Measurements from ENCODE around the gene KIRREL3. TPM values are rescaled to one million over a fixed set of nuclear protein-coding genes. Genes with fewer than 3 reads are reported as not detected.
A peak's percentile ranks its signal among the peaks of the same experiment; 100 is the strongest.

KIRREL3 gene
- total RNA-seq, result not detected
- long read RNA-seq, partial matches to known transcripts, result 1 of 5 reads
- long read RNA-seq, other reads (novel, unspliced or antisense), result 4 of 5 reads

DNA sequence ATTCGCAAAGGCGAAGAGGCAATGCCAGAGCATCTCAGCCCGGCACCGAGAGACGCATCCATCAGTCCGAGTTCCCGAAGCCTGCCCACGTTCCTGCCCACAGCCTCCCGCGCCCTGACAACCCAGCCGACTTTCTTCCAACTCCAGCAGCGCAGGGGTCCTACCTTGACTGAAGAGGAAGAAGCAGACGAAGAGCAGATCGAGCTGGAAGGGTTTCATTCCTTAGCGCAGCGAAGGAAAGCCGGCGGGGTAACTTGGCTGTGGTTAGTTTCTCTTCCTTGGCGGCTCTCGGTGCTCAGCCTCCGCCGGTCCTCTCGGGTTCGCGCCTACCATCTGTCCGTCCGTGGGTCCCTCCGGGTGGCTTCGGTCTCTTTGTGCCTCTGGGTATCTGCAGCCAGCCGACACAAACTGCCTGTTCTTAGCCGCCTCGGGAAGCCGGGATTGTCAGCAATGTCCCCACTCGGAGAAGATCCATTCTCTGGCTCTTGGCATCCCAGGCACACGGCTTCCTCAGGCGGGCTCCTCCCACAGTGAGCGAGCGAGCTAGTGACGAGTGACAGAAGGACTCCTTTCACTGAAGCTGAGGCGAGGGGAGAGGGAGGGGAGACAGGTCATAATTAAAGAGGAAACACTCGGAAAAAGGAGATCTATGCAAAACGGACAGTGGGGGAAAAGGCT, at the start of gene KIRREL3:
KIRREL3 (minus strand) TSS at position 480 of the 678 bp plus-strand sequence.
- Histone ChIP-seq H3K36me3 (no peaks in the 10 kb centered on the region), H3K27ac (no peak within 1 kb of the TSS), H3K27me3 (peaks cover 80% of the 10 kb centered on the region), H3K9me3 (no peaks in the 10 kb centered on the region), H3K4me3 (peak within 1 kb of the TSS; percentile 39), H3K4me1 (peaks cover 6% of the 10 kb centered on the region)
- DNase-seq, result no peak
- peak; percentile 12 for ATAC-seq
- intact Hi-C loops (cut with DNase I), result no loop called here
- TF ChIP-seq, protein P1, sequence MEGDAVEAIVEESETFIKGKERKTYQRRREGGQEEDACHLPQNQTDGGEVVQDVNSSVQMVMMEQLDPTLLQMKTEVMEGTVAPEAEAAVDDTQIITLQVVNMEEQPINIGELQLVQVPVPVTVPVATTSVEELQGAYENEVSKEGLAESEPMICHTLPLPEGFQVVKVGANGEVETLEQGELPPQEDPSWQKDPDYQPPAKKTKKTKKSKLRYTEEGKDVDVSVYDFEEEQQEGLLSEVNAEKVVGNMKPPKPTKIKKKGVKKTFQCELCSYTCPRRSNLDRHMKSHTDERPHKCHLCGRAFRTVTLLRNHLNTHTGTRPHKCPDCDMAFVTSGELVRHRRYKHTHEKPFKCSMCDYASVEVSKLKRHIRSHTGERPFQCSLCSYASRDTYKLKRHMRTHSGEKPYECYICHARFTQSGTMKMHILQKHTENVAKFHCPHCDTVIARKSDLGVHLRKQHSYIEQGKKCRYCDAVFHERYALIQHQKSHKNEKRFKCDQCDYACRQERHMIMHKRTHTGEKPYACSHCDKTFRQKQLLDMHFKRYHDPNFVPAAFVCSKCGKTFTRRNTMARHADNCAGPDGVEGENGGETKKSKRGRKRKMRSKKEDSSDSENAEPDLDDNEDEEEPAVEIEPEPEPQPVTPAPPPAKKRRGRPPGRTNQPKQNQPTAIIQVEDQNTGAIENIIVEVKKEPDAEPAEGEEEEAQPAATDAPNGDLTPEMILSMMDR (IDR thresholded peaks at IDR 0.05), result no peak

DNA sequence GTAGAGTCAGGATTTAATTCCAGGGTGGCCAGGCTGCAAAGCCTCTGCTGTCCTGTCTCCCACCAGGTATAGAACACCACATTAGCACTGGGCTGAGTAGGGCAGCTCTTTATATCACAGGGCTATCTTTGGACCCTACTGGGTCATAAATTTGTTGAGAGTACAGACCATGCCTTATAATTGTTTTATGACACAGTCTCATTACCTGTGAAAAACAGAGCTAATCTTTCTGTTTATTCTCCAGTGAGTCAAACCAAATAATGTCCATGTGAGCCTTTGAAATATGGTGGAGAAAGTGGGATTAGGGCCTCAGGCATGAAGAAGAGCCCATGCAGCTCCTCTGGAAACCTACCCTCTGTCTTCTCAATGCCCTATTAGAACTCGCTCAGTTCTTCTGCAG, 49.6 kb upstream of the KIRREL3 start:
- H3K27me3 ChIP-seq, result no peaks in the 10 kb centered on the region
- DNase-seq (no peak), ATAC-seq (no peak)
- H3K27ac ChIP-seq, result no peak overlapping the region
- intact Hi-C loops (cut with DNase I), result no loop called here
- no peak overlapping the region for H3K4me3 ChIP-seq
- no peaks in the 10 kb centered on the region for H3K4me1 ChIP-seq
- TF ChIP-seq, protein P1 (IDR thresholded peaks at IDR 0.05), result no peak
- H3K9me3 ChIP-seq, result no peaks in the 10 kb centered on the region
- H3K36me3 ChIP-seq, result no peaks in the 10 kb centered on the region

DNA sequence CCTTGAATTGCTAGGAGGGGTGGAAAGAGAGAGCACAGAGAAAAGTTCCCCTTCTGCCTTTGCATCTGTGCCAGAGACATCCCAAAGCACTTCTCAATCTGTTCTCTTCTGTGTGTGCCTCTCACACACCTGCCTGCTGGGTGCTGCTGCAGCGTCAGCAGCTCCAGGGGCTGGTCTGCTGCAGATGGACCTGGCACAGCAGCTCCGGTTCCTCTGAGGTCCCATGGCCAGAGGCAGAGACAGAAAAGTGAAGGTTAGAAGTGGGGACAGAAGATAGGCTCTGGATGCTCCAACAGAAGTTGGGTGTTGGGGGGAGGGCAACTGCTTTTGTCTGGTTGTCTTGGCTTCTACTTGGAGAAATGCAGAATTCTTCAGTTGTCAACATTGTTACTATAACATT, 48.9 kb upstream of the KIRREL3 start:
- no peaks in the 10 kb centered on the region for H3K27me3 ChIP-seq
- no peak for ATAC-seq

DNA sequence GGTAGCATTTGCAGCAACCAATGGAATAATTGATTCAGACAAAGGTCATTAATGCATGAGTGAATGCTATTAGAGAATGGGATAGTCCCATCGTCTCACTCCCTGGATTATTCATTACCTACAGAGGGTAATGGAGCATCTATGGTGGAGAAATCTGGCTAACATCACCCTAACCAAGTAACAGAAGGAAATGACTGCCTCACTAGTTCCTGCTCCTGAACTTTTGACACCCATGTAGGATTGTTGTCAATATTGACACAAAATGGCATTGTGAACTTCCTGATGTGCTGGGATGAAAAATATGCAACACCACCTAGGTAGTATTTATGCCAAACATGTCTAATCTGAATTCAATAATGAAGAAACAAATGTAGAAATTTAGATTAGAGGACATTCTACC, 44.0 kb upstream of the KIRREL3 start:
- DNase-seq, result no peak
- Histone ChIP-seq H3K27me3 (no peaks in the 10 kb centered on the region), H3K4me3 (no peak overlapping the region), H3K36me3 (no peaks in the 10 kb centered on the region), H3K9me3 (no peaks in the 10 kb centered on the region), H3K4me1 (no peaks in the 10 kb centered on the region), H3K27ac (no peak overlapping the region)
- TF ChIP-seq, protein P1 (IDR thresholded peaks at IDR 0.05), result no peak
- intact Hi-C loops (cut with DNase I), result no loop called here
- no peak for ATAC-seq

More for the DNA sequence above, 48.9 kb upstream of the KIRREL3 start:
- Histone ChIP-seq H3K27ac (no peak overlapping the region), H3K9me3 (no peaks in the 10 kb centered on the region), H3K4me3 (no peak overlapping the region), H3K36me3 (no peaks in the 10 kb centered on the region), H3K4me1 (no peaks in the 10 kb centered on the region)
- TF ChIP-seq, protein P1 (IDR thresholded peaks at IDR 0.05), result no peak
- DNase-seq, result no peak
- intact Hi-C loops (cut with DNase I), result no loop called here

DNA sequence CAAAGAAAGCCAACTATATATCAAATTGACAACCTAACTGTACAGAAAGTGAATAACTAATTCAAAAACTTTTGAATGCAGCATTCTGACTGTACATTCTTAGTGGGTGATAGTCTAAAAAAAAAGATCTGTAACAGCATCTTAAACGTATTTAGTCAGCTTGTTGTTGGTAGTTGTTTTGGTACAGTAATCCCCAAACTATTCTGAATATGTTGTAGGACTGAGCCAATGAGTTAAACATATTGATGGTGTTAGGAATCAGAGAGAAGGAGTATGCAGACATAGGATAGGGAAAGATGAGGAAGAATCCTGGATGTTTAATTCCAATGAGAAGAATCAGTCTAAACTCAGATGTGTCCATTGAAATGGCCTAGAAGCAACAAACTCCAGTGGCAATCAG, 41.9 kb upstream of the KIRREL3 start:
- TF ChIP-seq, protein P1 (IDR thresholded peaks at IDR 0.05), result no peak
- Histone ChIP-seq H3K9me3 (no peaks in the 10 kb centered on the region), H3K4me3 (no peak overlapping the region), H3K4me1 (no peaks in the 10 kb centered on the region), H3K27me3 (peaks cover 5% of the 10 kb centered on the region), H3K27ac (no peak overlapping the region), H3K36me3 (no peaks in the 10 kb centered on the region)
- intact Hi-C loops (cut with DNase I), result no loop called here
- no peak for ATAC-seq
- DNase-seq, result no peak
